Measurements from ENCODE around the gene KLHDC4. TPM values are rescaled to one million over a fixed set of nuclear protein-coding genes. Genes with fewer than 3 reads are reported as not detected.

The KLHDC4 gene
- total and polyA plus RNA-seq, 7 donors = 12.7 to 71.0 (median 25.5) TPM

- Histone ChIP-seq H3K27ac (no peak overlapping the region), H3K9me3 (no peaks in the 10 kb centered on the region), H3K4me1 (peaks cover 0 to 8% (median 3%) of the 10 kb centered on the region in 4 donors), H3K36me3 (peaks cover 0 to 4% (median 0%) of the 10 kb centered on the region in 4 donors), H3K4me3 (no peak overlapping the region), H3K27me3 (peaks cover 0 to 28% (median 11%) of the 10 kb centered on the region in 3 donors)
- no peak for DNase-seq
- TF ChIP-seq POLR2AphosphoS5 (IDR thresholded peaks at IDR 0.05) (no peak), CTCF (IDR thresholded peaks at IDR 0.05) (no peak), EP300 (IDR thresholded peaks at IDR 0.05) (no peak), POLR2A (IDR thresholded peaks at IDR 0.05) (no peak)
- intact Hi-C loops (cut with DNase I) = no loop called here
- 92 to 95% methylated on average over 16 of the region's 16 CpGs for WGBS, 2 donors
Measured at GRCh38 chr16:87693827-87694226, 72.0 kb downstream of the KLHDC4 start.

- DNase-seq = no peak
- no peaks in the 10 kb centered on the region for H3K9me3 ChIP-seq
- H3K27ac ChIP-seq = no peak overlapping the region
- intact Hi-C loops (cut with DNase I) = no loop called here
- 45 to 80% methylated on average over 12 of the region's 12 CpGs for WGBS, 2 donors
- peaks cover 0 to 4% (median 0%) of the 10 kb centered on the region in 4 donors for H3K36me3 ChIP-seq
- H3K4me3 ChIP-seq = no peak overlapping the region
- H3K27me3 ChIP-seq = peaks cover 0 to 39% (median 17%) of the 10 kb centered on the region in 3 donors
- peaks cover 0 to 8% (median 3%) of the 10 kb centered on the region in 4 donors for H3K4me1 ChIP-seq
- TF ChIP-seq POLR2A (IDR thresholded peaks at IDR 0.05) (no peak), POLR2AphosphoS5 (IDR thresholded peaks at IDR 0.05) (no peak), CTCF (IDR thresholded peaks at IDR 0.05) (no peak), EP300 (IDR thresholded peaks at IDR 0.05) (no peak)
Measured at GRCh38 chr16:87692756-87693155, 73.0 kb downstream of the KLHDC4 start.

- Histone ChIP-seq H3K27ac (no peak overlapping the region), H3K9me3 (no peaks in the 10 kb centered on the region), H3K27me3 (peaks cover 0 to 45% (median 19%) of the 10 kb centered on the region in 3 donors), H3K4me3 (no peak overlapping the region), H3K4me1 (peaks cover 0 to 8% (median 3%) of the 10 kb centered on the region in 4 donors), H3K36me3 (peaks cover 0 to 4% (median 0%) of the 10 kb centered on the region in 4 donors)
- no peak for TF ChIP-seq POLR2A (IDR thresholded peaks at IDR 0.05)
- no peak for TF ChIP-seq EP300 (IDR thresholded peaks at IDR 0.05)
- TF ChIP-seq CTCF (IDR thresholded peaks at IDR 0.05) = no peak
- no peak for TF ChIP-seq POLR2AphosphoS5 (IDR thresholded peaks at IDR 0.05)
- WGBS, 2 donors = 64 to 85% methylated on average over 7 of the region's 7 CpGs
- intact Hi-C loops (cut with DNase I) = no loop called here
- no peak for DNase-seq
Measured at GRCh38 chr16:87692176-87692575, 73.6 kb downstream of the KLHDC4 start.

GRCh38 chr16:87691686-87692079 lies 74.1 kb downstream of the KLHDC4 start:
- Histone ChIP-seq H3K4me1 (peaks cover 0 to 8% (median 3%) of the 10 kb centered on the region in 4 donors), H3K27me3 (peaks cover 0 to 50% (median 19%) of the 10 kb centered on the region in 3 donors), H3K9me3 (no peaks in the 10 kb centered on the region), H3K27ac (no peak overlapping the region), H3K36me3 (peaks cover 0 to 4% (median 0%) of the 10 kb centered on the region in 4 donors), H3K4me3 (no peak overlapping the region)
- no peak for TF ChIP-seq EP300 (IDR thresholded peaks at IDR 0.05)
- TF ChIP-seq CTCF (IDR thresholded peaks at IDR 0.05) = no peak
- no peak for TF ChIP-seq POLR2A (IDR thresholded peaks at IDR 0.05)
- TF ChIP-seq POLR2AphosphoS5 (IDR thresholded peaks at IDR 0.05) = no peak
- DNase-seq = no peak
- intact Hi-C loops (cut with DNase I) = no loop called here
- 64 to 71% methylated on average over 14 of the region's 14 CpGs for WGBS, 2 donors
